ENCODE results near the gene BST1.

Gene BST1

DNA sequence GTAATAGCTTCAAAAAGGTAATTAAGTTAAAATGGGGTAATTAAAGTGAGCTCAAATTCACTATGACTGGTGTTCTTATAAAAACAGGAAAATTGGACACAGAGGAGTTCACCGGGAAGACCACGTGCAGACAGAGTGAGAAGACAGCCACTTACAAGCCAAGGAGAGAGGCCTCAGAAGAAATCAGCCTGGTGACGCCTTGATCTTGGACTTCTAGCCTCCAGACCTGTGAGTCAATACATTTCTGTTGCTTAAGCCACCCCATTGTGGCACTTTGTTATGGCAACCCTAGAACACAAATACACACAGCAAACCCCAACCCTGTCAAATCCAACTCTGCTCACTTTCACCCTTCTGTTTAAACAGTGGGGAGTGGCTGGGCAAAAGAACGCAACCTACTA is 71.2 kb downstream of the BST1 start:
- no peaks in the 10 kb centered on the region for H3K36me3 ChIP-seq (ENCODE audit: insufficient read depth, low read depth, low read length)
- no peak overlapping the region for H3K9ac ChIP-seq (ENCODE audit: low read depth, low read length)
- H3K4me3 ChIP-seq (ENCODE audit: low read length): no peak overlapping the region
- peaks cover 45% of the 10 kb centered on the region for H3K27me3 ChIP-seq (ENCODE audit: insufficient read depth, low read length)
- no peak overlapping the region for H3K27ac ChIP-seq (ENCODE audit: low read length)
- no peaks in the 10 kb centered on the region for H3K9me3 ChIP-seq (ENCODE audit: insufficient read depth, low read depth, low read length)
- H3K4me1 ChIP-seq (ENCODE audit: insufficient read depth, low read length): no peaks in the 10 kb centered on the region; the same call in 1 of the 2 replicates

DNA sequence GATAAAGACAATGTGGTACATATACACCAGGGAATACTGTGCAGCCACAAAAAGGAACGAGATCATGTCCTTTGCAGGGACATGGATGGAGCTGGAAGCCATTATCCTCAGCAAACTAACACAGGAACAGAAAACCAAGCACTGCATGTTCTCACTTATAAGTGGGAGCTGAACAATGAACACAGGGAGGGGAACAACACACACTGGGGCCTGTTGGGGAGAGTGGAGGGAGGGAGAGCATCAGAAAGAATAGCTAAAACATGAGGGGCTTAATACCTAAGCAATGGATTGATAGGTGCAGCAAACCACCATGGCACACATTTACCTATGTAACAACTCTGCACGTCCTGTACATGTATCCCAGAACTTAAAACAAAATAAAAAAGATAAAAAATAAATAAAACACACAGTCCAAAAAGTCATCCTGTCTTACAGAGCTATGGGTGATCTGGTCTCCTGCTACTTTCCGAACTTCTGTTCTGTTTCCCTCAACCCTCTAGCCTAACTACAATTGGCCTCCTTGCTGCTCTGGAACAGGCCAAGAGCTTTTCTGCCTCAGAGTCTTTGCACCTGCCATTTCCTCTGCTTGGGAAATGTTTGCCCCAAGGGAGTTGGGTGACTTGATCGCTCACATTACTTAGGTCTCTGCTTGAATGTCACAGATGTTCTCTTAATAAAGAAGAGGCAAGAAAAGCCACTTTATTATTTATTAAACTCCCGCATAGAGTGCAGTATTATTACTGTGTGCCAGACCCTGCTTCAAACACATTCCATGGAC is 74.2 kb downstream of the BST1 start:
- Histone ChIP-seq H3K9ac (ENCODE audit: low read depth, low read length) (no peak overlapping the region), H3K27me3 (ENCODE audit: insufficient read depth, low read length) (peaks cover 67% of the 10 kb centered on the region), H3K27ac (ENCODE audit: low read length) (no peak overlapping the region), H3K36me3 (ENCODE audit: insufficient read depth, low read depth, low read length) (no peaks in the 10 kb centered on the region), H3K9me3 (ENCODE audit: insufficient read depth, low read depth, low read length) (no peaks in the 10 kb centered on the region), H3K4me1 (ENCODE audit: insufficient read depth, low read length) (no peaks in the 10 kb centered on the region; the same call in 1 of the 2 replicates), H3K4me3 (ENCODE audit: low read length) (no peak overlapping the region)

DNA sequence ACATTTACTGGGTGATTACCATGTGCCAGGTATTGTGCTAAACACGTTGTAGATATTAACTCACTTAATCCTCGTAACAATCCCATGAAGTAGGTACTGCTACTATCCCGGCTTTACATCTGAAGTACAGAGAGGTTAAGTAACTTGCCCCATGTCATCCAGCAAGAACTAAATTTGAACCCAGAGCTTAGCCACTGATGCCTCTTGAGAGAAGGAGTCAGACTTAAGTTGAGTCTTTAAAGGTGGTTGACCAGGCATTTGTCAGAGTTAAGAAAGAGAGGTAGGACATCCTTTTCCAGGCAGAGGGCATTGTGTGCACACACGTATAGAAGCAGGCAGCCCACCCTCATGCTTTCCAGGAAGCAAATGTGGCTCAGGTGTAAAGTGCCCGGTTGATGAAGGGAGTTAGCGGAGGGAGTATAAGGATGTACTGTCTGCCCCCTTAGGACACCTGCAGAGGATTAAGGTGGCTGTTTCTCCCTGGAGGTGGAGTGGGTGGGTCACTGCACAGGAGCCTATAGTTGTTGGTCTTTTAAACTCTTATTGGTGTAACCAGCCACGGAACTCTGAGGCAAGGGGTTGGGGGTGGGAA is 74.9 kb downstream of the BST1 start:
- no peaks in the 10 kb centered on the region for H3K36me3 ChIP-seq (ENCODE audit: insufficient read depth, low read depth, low read length)
- H3K9me3 ChIP-seq (ENCODE audit: insufficient read depth, low read depth, low read length): no peaks in the 10 kb centered on the region
- peaks cover 67% of the 10 kb centered on the region for H3K27me3 ChIP-seq (ENCODE audit: insufficient read depth, low read length)
- no peaks in the 10 kb centered on the region; the same call in 1 of the 2 replicates for H3K4me1 ChIP-seq (ENCODE audit: insufficient read depth, low read length)
- no peak overlapping the region for H3K9ac ChIP-seq (ENCODE audit: low read depth, low read length)
- H3K27ac ChIP-seq (ENCODE audit: low read length): no peak overlapping the region
- H3K4me3 ChIP-seq (ENCODE audit: low read length): peak overlapping the region; percentile 70; the same call in 1 of the 2 replicates

DNA sequence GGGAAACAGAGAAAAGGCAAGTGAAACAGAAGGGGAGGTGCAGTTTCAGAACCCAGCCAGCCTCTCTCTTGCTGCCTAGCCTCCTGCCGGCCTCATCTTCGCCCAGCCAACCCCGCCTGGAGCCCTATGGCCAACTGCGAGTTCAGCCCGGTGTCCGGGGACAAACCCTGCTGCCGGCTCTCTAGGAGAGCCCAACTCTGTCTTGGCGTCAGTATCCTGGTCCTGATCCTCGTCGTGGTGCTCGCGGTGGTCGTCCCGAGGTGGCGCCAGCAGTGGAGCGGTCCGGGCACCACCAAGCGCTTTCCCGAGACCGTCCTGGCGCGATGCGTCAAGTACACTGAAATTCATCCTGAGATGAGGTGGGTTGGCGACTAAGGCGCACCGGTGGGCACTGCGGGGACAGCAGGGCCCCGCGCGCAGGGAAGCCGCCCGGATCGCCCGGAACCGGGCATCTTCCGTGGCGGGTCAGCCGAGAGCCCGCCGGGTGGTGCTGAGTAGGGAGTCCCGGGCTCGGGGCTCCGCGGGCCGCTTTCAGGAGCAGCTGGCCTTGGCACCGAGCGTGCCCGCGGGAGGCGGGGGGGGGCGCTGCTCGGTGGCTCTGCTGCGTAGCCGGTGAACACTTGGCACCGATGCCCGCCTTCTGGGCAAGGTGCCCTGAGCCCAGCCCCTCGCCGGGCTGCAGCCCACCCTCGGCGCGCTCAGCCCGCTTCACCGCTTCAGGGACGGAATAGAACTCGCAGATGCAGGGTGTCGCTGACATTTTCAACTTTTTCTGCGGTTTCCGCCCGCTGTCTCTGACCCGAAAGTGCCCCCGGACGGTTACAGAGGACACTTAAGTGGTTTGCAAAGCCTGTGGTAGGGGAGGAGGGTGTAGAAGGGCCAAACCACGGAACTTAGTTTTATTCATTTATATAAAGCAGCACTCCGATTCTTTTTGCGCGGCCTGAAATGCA is 75.7 kb downstream of the BST1 start, which contains the start of gene CD38:
CD38 (plus strand) TSS at position 40 of the 953 bp plus-strand sequence; CDS start at position 127, 87 bp downstream.
- H3K27ac ChIP-seq (ENCODE audit: low read length): no peak within 1 kb of the TSS
- H3K9ac ChIP-seq (ENCODE audit: low read depth, low read length): no peak within 1 kb of the TSS
- no peaks in the 10 kb centered on the region for H3K9me3 ChIP-seq (ENCODE audit: insufficient read depth, low read depth, low read length)
- no peaks in the 10 kb centered on the region for H3K36me3 ChIP-seq (ENCODE audit: insufficient read depth, low read depth, low read length)
- H3K4me1 ChIP-seq (ENCODE audit: insufficient read depth, low read length): no peaks in the 10 kb centered on the region; the same call in 1 of the 2 replicates
- H3K4me3 ChIP-seq (ENCODE audit: low read length): peak within 1 kb of the TSS; percentile 70
- H3K27me3 ChIP-seq (ENCODE audit: insufficient read depth, low read length): peaks cover 67% of the 10 kb centered on the region

DNA sequence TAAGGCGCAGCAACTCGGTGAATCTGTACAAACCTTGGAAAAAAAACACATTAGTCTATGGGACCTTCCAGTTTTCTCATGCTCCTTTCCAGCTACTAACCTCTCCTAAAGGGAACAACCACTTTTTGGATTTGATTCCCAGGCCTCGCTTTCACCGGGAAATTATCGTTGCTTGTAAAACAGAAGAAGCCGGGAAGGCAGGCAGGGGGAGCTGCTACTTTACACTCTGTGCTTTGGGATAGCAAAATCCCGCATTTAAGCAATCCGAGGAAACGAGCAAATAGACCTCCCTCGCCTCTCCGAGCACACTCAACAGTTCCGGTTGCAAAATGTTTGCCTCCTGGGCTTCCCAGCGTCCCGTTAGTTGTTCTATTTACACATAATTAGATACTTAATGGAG is 76.4 kb downstream of the BST1 start:
- Histone ChIP-seq H3K4me3 (ENCODE audit: low read length) (peak overlapping the region; percentile 70), H3K4me1 (ENCODE audit: insufficient read depth, low read length) (peaks cover 2% of the 10 kb centered on the region; the same call in 1 of the 2 replicates), H3K9ac (ENCODE audit: low read depth, low read length) (no peak overlapping the region), H3K27me3 (ENCODE audit: insufficient read depth, low read length) (peaks cover 66% of the 10 kb centered on the region), H3K36me3 (ENCODE audit: insufficient read depth, low read depth, low read length) (no peaks in the 10 kb centered on the region), H3K9me3 (ENCODE audit: insufficient read depth, low read depth, low read length) (no peaks in the 10 kb centered on the region), H3K27ac (ENCODE audit: low read length) (no peak overlapping the region)

DNA sequence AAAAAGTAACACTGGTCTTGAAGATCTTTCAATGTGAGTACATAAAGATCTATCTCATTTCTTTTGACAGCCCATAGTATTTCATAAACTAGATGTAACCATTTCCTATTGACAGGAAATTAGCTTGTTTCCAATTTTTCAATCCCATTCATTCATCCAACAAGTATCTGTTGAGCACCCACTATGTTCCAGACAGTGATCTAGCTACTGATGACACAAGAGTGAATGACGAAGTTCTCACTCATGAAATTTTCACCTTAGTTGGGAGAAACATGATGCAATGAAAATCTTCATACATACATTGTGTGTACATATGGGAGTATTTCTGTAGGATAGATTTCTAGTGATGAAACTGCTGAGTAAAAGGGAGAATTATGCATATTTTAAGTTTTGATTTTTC is 76.9 kb downstream of the BST1 start:
- Histone ChIP-seq H3K27me3 (ENCODE audit: insufficient read depth, low read length) (peaks cover 61% of the 10 kb centered on the region), H3K4me3 (ENCODE audit: low read length) (peak overlapping the region; percentile 70), H3K9ac (ENCODE audit: low read depth, low read length) (no peak overlapping the region), H3K27ac (ENCODE audit: low read length) (no peak overlapping the region), H3K9me3 (ENCODE audit: insufficient read depth, low read depth, low read length) (no peaks in the 10 kb centered on the region), H3K4me1 (ENCODE audit: insufficient read depth, low read length) (peaks cover 2% of the 10 kb centered on the region; the same call in 1 of the 2 replicates), H3K36me3 (ENCODE audit: insufficient read depth, low read depth, low read length) (no peaks in the 10 kb centered on the region)

DNA sequence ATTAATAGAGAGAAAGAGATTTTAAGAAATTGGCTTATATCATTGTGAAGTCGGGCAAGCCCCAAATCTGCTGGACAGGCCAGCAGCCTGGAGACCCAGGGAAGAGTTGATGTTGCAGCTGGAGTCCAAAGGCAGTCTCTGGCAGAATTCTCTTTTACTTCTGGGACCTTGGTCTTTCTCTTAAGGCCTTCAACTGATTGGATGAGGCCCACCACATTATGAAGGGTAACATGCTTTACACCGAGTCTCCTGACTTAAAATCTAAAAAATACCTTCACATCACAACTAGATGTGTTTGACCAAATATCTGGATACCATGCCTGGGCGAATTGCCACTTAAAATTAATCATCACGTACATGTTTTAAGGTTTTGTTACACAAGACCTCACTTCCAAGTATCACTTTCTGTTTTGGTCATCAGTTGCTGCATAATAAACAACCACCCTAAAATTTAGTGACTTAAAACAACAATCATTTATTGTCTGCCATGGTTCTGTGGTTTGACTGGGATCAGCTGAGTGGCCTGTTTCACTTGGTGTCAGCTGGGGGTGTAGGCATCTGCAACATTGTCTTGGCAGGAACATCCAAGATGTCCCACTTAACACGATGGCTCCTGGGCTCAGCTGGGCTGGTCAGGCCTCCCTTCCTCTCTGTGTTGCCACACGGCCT is 78.7 kb downstream of the BST1 start:
- Histone ChIP-seq H3K36me3 (ENCODE audit: insufficient read depth, low read depth, low read length) (no peaks in the 10 kb centered on the region), H3K4me1 (ENCODE audit: insufficient read depth, low read length) (peaks cover 2% of the 10 kb centered on the region; the same call in 1 of the 2 replicates), H3K9ac (ENCODE audit: low read depth, low read length) (no peak overlapping the region), H3K27me3 (ENCODE audit: insufficient read depth, low read length) (peaks cover 45% of the 10 kb centered on the region), H3K4me3 (ENCODE audit: low read length) (no peak overlapping the region), H3K9me3 (ENCODE audit: insufficient read depth, low read depth, low read length) (no peaks in the 10 kb centered on the region), H3K27ac (ENCODE audit: low read length) (no peak overlapping the region)
